Upper lobe of left lung (tissue), 6 donors: ENCODE data around the gene FNDC1. TPM values are rescaled to one million over a fixed set of nuclear protein-coding genes. Genes with fewer than 3 reads are reported as not detected.

Source experiments
- ATAC-seq, 2 donors: fragments of 200-7000 bp; cut with Tn5 transposase; one replicate each; pipeline ENCODE4 v1.9.1; 2022; ENCODE audit warnings: mild to moderate bottlenecking in 2 of 2, moderate library complexity in 2 of 2; ENCODE audit not compliant: low FRiP score in 2 of 2
- DNase-seq, 2 donors: peaks; one replicate each; pipeline ENCODE4 v3.0.0-alpha.2; 2019 to 2020
- H3K27ac ChIP-seq, 4 donors: fragments of 200-600 bp; sonication (generic); one replicate each; pipeline ENCODE4 v1.5.1; 2016 to 2019
- H3K27me3 ChIP-seq, 4 donors: fragments of 200-600 bp; sonication (generic); one replicate each; pipeline ENCODE4 v1.5.1; 2017 to 2019
- H3K36me3 ChIP-seq, 4 donors: fragments of 200-600 bp; sonication (generic); one replicate each; pipeline ENCODE4 v1.5.1; 2016 to 2019
- H3K4me1 ChIP-seq, 4 donors: fragments of 200-600 bp; sonication (generic); one replicate each; pipeline ENCODE4 v1.5.1; 2018 to 2019
- H3K4me3 ChIP-seq, 4 donors: fragments of 200-600 bp; sonication (generic); one replicate each; pipeline ENCODE4 v1.5.1; 2017 to 2019; ENCODE audit warnings: mild to moderate bottlenecking in 2 of 4, moderate library complexity in 1 of 4
- H3K9me3 ChIP-seq, 4 donors: fragments of 200-600 bp; sonication (generic); one replicate each; pipeline ENCODE4 v1.5.1; 2018 to 2019
- CTCF ChIP-seq, 6 experiments: fragments of 450-650 bp in 4 of 6; fragments of 200-600 bp in 2 of 6; sonication (generic) in 2 of 6; IDR thresholded peaks; one replicate each; pipeline ENCODE4 v1.5.1; 2016 to 2019; ENCODE audit warnings: antibody characterized with exemption in 6 of 6
- EP300 ChIP-seq, 4 donors: sonication (generic); formaldehyde crosslinking; IDR thresholded peaks; one replicate each; pipeline ENCODE4 v1.5.1; 2017; ENCODE audit warnings: antibody characterized with exemption in 4 of 4, control low read depth in 2 of 4
- POLR2A ChIP-seq, 4 donors: fragments of 450-650 bp; IDR thresholded peaks; one replicate each; pipeline ENCODE4 v1.5.1; 2016 to 2017; ENCODE audit warnings: antibody characterized with exemption in 4 of 4, mild to moderate bottlenecking in 2 of 4
- POLR2AphosphoS5 ChIP-seq, 2 donors: sonication (generic); formaldehyde crosslinking; IDR thresholded peaks; one replicate each; pipeline ENCODE4 v1.5.1; 2017; ENCODE audit warnings: antibody characterized with exemption in 2 of 2
- WGBS, 2 donors: methylation state at CpG; one replicate each; pipeline ENCODE4 v1.1.5; 2017 to 2018; 5-methylcytosine and 5-hydroxymethylcytosine counted together
- total RNA-seq, 6 donors: library from RNA; depleted of rRNA in 4 of 6; stranded (reverse); fragments of >200 nt in 4 of 6; gene quantifications; one replicate each; pipeline versions ENCODE4 v1.1.0 to v1.2.1, GENCODE V29; 2016 to 2021
- donor health status: DM: no; HTN: no; CAD: no; lungs with moderate emphysema.
- donor health status: DM: no; HTN: yes; CAD: no; lungs with severe emphysema.

The FNDC1 gene
- total RNA-seq, 6 donors from 2014 or later: 0.30 to 1.8 (median 0.65) TPM; not detected in 2

GRCh38 chr6:159196430-159196975, 27.3 kb downstream of the FNDC1 start:
- ATAC-seq (no peak), DNase-seq (no peak)
- Histone ChIP-seq H3K27me3 (no peaks in the 10 kb centered on the region), H3K36me3 (no peaks in the 10 kb centered on the region), H3K27ac (no peak overlapping the region), H3K9me3 (no peaks in the 10 kb centered on the region), H3K4me1 (no peaks in the 10 kb centered on the region), H3K4me3 (no peak overlapping the region)
- no peak for TF ChIP-seq POLR2A (IDR thresholded peaks at IDR 0.05)
- TF ChIP-seq POLR2AphosphoS5 (IDR thresholded peaks at IDR 0.05): no peak
- no peak for TF ChIP-seq EP300 (IDR thresholded peaks at IDR 0.05)
- TF ChIP-seq CTCF (IDR thresholded peaks at IDR 0.05): no peak
- WGBS, 2 donors: 64 to 79% methylated on average over 2 of the region's 2 CpGs

- DNase-seq (no peak), ATAC-seq (no peak)
- Histone ChIP-seq H3K9me3 (no peaks in the 10 kb centered on the region), H3K4me3 (no peak overlapping the region), H3K27me3 (no peaks in the 10 kb centered on the region), H3K4me1 (no peaks in the 10 kb centered on the region), H3K36me3 (no peaks in the 10 kb centered on the region), H3K27ac (no peak overlapping the region)
- WGBS, 2 donors: 69 to 85% methylated on average over 7 of the region's 7 CpGs
- TF ChIP-seq EP300 (IDR thresholded peaks at IDR 0.05) (no peak), CTCF (IDR thresholded peaks at IDR 0.05) (no peak), POLR2A (IDR thresholded peaks at IDR 0.05) (no peak), POLR2AphosphoS5 (IDR thresholded peaks at IDR 0.05) (no peak)
These were observed 28.1 kb downstream of the FNDC1 start for GRCh38 chr6:159197251-159197650.

GRCh38 chr6:159201336-159201735, 32.1 kb downstream of the FNDC1 start:
- no peaks in the 10 kb centered on the region for H3K9me3 ChIP-seq

GRCh38 chr6:159203304-159204005, 34.3 kb downstream of the FNDC1 start:
- H3K27ac ChIP-seq: no peak overlapping the region
- no peaks in the 10 kb centered on the region for H3K36me3 ChIP-seq
- TF ChIP-seq EP300 (IDR thresholded peaks at IDR 0.05) (no peak), POLR2AphosphoS5 (IDR thresholded peaks at IDR 0.05) (no peak), CTCF (IDR thresholded peaks at IDR 0.05) (no peak)
- WGBS, 2 donors: 72 to 81% methylated on average over 9 of the region's 9 CpGs
- no peak for DNase-seq
- H3K4me3 ChIP-seq: no peak overlapping the region
- no peaks in the 10 kb centered on the region for H3K27me3 ChIP-seq
- no peaks in the 10 kb centered on the region for H3K4me1 ChIP-seq
- H3K9me3 ChIP-seq: no peaks in the 10 kb centered on the region
- peak in 1 of 2 donors; percentile 69 for ATAC-seq

More at GRCh38 chr6:159201336-159201735, 32.1 kb downstream of the FNDC1 start:
- Histone ChIP-seq H3K4me1 (no peaks in the 10 kb centered on the region), H3K27me3 (no peaks in the 10 kb centered on the region), H3K27ac (no peak overlapping the region), H3K4me3 (no peak overlapping the region), H3K36me3 (no peaks in the 10 kb centered on the region)
- ATAC-seq (peak in 1 of 2 donors; percentile 47), DNase-seq (no peak)
- WGBS, 2 donors: 38 to 43% methylated on average over 1 of the region's 1 CpG
- no peak for TF ChIP-seq POLR2AphosphoS5 (IDR thresholded peaks at IDR 0.05)
- no peak for TF ChIP-seq EP300 (IDR thresholded peaks at IDR 0.05)
- no peak for TF ChIP-seq POLR2A (IDR thresholded peaks at IDR 0.05)
- no peak for TF ChIP-seq CTCF (IDR thresholded peaks at IDR 0.05)

- no peak for DNase-seq
- ATAC-seq: no peak
- Histone ChIP-seq H3K27me3 (no peaks in the 10 kb centered on the region), H3K4me1 (no peaks in the 10 kb centered on the region), H3K9me3 (no peaks in the 10 kb centered on the region), H3K4me3 (no peak overlapping the region), H3K36me3 (no peaks in the 10 kb centered on the region), H3K27ac (no peak overlapping the region)
- TF ChIP-seq POLR2A (IDR thresholded peaks at IDR 0.05) (no peak), CTCF (IDR thresholded peaks at IDR 0.05) (no peak), POLR2AphosphoS5 (IDR thresholded peaks at IDR 0.05) (no peak), EP300 (IDR thresholded peaks at IDR 0.05) (no peak)
- 65 to 94% methylated on average over 3 of the region's 3 CpGs for WGBS, 2 donors
These were observed 35.4 kb downstream of the FNDC1 start for GRCh38 chr6:159204605-159205004.
